ENCODE measurements around the gene HS6ST3.

Gene HS6ST3

DNA sequence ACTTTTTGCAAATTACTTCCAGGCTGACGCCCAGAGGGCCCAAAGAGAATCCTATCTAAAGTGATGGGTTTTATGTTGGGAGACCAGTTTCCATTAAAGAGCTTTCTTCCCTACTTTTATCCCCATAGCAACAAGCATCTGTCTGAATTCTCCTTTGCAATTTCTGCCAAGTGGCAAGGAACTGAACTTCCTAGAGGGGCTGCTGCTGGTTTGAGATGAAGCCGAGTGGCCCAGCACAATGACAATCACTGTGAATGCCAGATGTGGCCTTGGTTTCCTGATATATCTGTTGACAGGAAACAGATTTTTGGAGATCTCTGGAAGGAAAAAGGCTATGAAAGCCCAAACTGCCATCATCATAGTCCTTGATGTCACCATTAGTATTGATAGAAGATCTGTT lies 705.8 kb downstream of the HS6ST3 start:
- Histone ChIP-seq H3K4me1 (ENCODE audit: control insufficient read depth, insufficient read depth, low read length) (no peaks in the 10 kb centered on the region), H3K9me3 (ENCODE audit: control insufficient read depth, low read length) (no peaks in the 10 kb centered on the region), H3K36me3 (ENCODE audit: control insufficient read depth, insufficient read depth, low read length, severe bottlenecking) (no peaks in the 10 kb centered on the region), H3K4me3 (ENCODE audit: low read length) (no peak overlapping the region), H3K27me3 (replicated peaks; ENCODE audit: control insufficient read depth, insufficient read depth, low read length) (no peaks in the 10 kb centered on the region), H3K9ac (ENCODE audit: low read length) (no peak overlapping the region)
- no peak for DNase-seq (ENCODE audit: low read depth)

DNA sequence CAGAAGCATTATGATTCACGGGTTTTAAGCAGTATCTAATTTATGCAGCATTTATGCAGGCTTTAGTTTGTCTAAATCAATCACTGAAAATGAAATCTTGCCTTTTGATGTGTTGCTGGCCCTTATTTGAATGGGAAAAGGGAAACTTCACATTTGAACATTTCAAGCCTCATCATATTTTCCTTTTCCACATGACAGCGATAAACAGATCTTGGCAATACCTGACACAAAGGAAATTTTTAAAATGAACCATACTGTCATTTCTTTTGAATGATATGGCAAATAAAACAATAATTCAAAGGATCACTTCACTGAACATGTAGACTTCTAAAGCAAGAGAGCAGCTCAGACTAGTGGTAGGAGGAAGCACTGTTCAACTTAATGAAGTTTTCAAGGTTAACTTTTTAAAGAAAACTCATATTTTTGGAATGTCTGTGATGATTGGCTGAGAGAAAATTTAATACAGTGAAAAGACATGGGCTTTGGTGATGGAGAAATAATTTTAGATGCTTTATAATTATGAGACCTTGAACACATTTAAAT lies 706.3 kb downstream of the HS6ST3 start:
- Histone ChIP-seq H3K27me3 (replicated peaks; ENCODE audit: control insufficient read depth, insufficient read depth, low read length) (no peaks in the 10 kb centered on the region), H3K4me1 (ENCODE audit: control insufficient read depth, insufficient read depth, low read length) (no peaks in the 10 kb centered on the region), H3K9me3 (ENCODE audit: control insufficient read depth, low read length) (no peaks in the 10 kb centered on the region), H3K36me3 (ENCODE audit: control insufficient read depth, insufficient read depth, low read length, severe bottlenecking) (no peaks in the 10 kb centered on the region), H3K4me3 (ENCODE audit: low read length) (no peak overlapping the region), H3K9ac (ENCODE audit: low read length) (no peak overlapping the region)
- DNase-seq (ENCODE audit: low read depth) = peak; percentile 38

DNA sequence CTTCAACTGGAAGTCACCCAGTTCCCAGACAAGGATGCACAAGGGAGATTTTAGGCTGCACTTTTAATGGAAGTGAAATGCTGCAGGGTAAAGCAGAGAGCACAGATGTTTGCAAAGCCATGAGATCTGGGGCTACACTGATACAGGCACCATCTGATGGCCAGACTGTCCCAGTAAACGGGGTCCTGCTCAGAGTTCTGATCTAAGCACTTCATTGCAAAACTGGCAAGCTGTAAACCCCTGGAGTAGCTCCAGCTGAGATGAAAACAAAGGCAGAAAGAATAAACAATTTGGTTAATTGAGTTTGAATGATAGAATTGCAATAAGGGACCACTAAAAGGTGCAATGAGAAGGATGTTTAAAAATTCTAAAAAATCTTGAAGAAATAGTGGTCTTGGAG lies 707.2 kb downstream of the HS6ST3 start:
- no peak for DNase-seq (ENCODE audit: low read depth)
- Histone ChIP-seq H3K4me3 (ENCODE audit: low read length) (no peak overlapping the region), H3K36me3 (ENCODE audit: control insufficient read depth, insufficient read depth, low read length, severe bottlenecking) (no peaks in the 10 kb centered on the region), H3K9ac (ENCODE audit: low read length) (no peak overlapping the region), H3K27me3 (replicated peaks; ENCODE audit: control insufficient read depth, insufficient read depth, low read length) (no peaks in the 10 kb centered on the region), H3K4me1 (ENCODE audit: control insufficient read depth, insufficient read depth, low read length) (no peaks in the 10 kb centered on the region), H3K9me3 (ENCODE audit: control insufficient read depth, low read length) (peaks cover 3% of the 10 kb centered on the region)

DNA sequence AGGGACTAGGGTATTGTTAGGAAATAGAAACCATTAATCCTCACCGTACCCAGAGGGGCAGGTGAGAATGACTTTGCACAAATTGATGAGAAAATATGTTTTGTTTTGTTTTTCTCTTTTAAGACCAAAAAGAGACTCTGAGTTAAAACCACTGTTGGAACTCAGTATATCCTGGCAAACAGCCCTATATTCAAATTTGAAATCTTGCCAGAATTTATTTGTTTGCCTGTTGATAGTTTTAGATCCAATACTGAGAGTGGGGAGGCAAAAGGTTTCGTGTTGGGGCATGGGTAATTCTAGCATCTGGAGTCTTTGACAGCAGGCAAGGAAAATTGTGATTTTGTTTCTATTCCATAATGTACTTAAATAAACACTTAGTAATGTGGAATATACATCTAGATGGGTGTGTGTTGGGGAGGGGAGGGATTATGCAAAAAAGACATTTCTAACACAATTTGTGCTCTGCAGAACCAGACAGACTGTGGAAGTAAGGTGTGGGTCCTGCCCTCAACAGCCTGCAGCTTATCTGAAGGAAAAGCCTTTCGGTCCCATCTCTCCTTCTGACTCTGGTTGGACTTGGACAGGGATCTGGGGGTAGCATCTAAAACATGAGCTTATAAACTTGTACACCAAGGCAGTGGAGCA lies 713.7 kb downstream of the HS6ST3 start:
- Histone ChIP-seq H3K9ac (ENCODE audit: low read length) (no peak overlapping the region), H3K9me3 (ENCODE audit: control insufficient read depth, low read length) (peaks cover 7% of the 10 kb centered on the region), H3K4me1 (ENCODE audit: control insufficient read depth, insufficient read depth, low read length) (no peaks in the 10 kb centered on the region), H3K4me3 (ENCODE audit: low read length) (no peak overlapping the region), H3K36me3 (ENCODE audit: control insufficient read depth, insufficient read depth, low read length, severe bottlenecking) (no peaks in the 10 kb centered on the region), H3K27me3 (replicated peaks; ENCODE audit: control insufficient read depth, insufficient read depth, low read length) (no peaks in the 10 kb centered on the region)
- no peak for DNase-seq (ENCODE audit: low read depth)

DNA sequence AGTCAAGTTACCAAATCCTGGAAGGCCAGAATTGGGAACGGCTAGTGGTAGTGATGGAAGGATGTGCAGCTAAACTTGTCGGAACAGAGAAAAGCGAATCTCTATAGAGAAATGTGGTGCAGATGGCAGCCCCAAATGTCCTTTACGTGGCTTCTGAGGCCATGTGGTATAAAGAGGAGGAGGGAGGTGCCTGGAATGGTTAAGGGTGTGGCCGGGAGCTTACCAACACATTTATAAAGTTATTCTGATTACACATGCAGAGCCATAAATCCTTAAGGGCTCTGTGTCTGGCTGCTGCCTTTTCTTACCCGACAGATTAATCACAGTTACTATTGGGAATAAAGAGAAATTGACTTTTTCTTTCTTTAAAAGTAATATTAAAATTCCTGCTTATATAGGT lies 714.3 kb downstream of the HS6ST3 start:
- no peaks in the 10 kb centered on the region for H3K4me1 ChIP-seq (ENCODE audit: control insufficient read depth, insufficient read depth, low read length)
- H3K27me3 ChIP-seq (replicated peaks; ENCODE audit: control insufficient read depth, insufficient read depth, low read length) = no peaks in the 10 kb centered on the region
- peaks cover 7% of the 10 kb centered on the region for H3K9me3 ChIP-seq (ENCODE audit: control insufficient read depth, low read length)
- H3K9ac ChIP-seq (ENCODE audit: low read length) = no peak overlapping the region
- no peaks in the 10 kb centered on the region for H3K36me3 ChIP-seq (ENCODE audit: control insufficient read depth, insufficient read depth, low read length, severe bottlenecking)
- no peak for DNase-seq (ENCODE audit: low read depth)
- H3K4me3 ChIP-seq (ENCODE audit: low read length) = no peak overlapping the region

DNA sequence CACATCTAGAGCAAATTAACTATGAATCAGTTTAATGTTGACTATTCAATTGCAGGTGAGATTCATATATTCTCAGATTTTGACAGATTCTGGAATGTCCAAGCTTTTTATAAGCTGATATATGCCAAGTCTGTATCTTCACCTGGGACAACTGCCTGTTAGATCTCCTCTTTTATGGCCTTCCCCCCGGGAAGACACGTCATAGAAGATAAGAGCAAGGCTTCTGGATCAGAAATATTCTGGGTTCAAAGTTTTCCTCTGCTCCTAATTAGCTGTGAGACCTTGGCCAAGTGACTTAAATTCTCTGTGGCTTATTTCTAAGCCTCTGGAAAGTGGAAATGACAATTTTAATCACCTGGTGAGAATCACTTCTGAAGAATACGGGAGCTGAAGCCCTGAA lies 716.8 kb downstream of the HS6ST3 start:
- Histone ChIP-seq H3K4me3 (ENCODE audit: low read length) (no peak overlapping the region), H3K9ac (ENCODE audit: low read length) (no peak overlapping the region), H3K27me3 (replicated peaks; ENCODE audit: control insufficient read depth, insufficient read depth, low read length) (no peaks in the 10 kb centered on the region), H3K4me1 (ENCODE audit: control insufficient read depth, insufficient read depth, low read length) (no peaks in the 10 kb centered on the region), H3K36me3 (ENCODE audit: control insufficient read depth, insufficient read depth, low read length, severe bottlenecking) (no peaks in the 10 kb centered on the region), H3K9me3 (ENCODE audit: control insufficient read depth, low read length) (peaks cover 4% of the 10 kb centered on the region)
- DNase-seq (ENCODE audit: low read depth) = no peak

DNA sequence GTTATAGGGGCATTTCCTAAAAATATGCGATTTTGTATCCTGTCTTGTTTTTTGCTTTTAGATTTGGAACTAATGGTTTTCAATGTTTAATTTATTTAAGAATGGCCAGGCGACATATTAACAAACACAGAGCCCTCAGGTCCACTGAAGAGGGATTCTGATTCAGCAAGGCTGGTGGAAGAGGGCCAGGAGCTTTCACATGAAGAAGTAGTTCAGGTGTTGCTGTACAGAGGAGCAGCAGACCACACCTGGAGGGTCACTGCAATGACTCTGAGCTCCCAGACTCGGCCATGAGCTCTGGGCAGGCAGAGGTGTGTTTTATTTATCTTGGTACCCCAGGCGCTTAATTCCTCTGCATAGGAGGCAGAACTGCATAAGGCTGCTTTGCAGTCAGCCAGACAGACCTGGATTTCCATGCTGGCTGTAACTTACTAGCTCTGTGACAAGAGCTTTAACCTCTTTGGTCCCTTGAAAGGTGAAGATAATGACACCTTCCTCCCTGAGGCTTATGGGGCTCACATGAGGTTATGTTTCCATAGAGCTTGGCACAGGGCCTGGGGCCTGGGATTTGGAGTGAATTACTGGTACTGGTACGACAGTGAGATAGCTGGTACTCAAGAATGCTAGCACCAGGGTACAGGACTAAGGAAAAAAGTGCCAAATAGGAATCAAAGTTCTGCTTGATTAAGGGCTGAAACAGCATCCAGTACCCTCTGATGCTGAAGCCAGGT lies 719.6 kb downstream of the HS6ST3 start:
- H3K4me3 ChIP-seq (ENCODE audit: low read length) = no peak overlapping the region
- DNase-seq (ENCODE audit: low read depth) = no peak
- no peaks in the 10 kb centered on the region for H3K36me3 ChIP-seq (ENCODE audit: control insufficient read depth, insufficient read depth, low read length, severe bottlenecking)
- H3K9ac ChIP-seq (ENCODE audit: low read length) = no peak overlapping the region
- H3K9me3 ChIP-seq (ENCODE audit: control insufficient read depth, low read length) = peaks cover 18% of the 10 kb centered on the region
- H3K27me3 ChIP-seq (replicated peaks; ENCODE audit: control insufficient read depth, insufficient read depth, low read length) = no peaks in the 10 kb centered on the region
- H3K4me1 ChIP-seq (ENCODE audit: control insufficient read depth, insufficient read depth, low read length) = no peaks in the 10 kb centered on the region

DNA sequence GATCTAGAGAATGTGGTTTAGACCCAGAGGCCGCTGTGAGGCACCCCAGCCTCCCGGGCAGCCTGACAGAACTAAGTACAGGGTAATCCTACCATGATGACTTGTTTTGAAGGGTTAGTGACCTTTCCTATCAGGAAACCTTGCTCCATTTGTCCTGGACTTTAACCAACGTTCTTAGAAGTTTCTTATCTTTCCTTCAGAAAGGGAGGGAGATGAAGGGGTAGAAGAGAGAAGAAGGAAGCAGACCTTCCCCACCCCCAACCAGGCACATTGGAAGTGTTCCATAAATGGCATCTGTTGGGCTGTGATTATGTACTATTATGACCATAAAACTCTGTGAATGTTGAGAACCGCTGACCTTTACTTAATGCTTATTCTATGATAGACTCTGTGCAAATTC lies 720.2 kb downstream of the HS6ST3 start:
- H3K4me3 ChIP-seq (ENCODE audit: low read length) = no peak overlapping the region
- H3K9ac ChIP-seq (ENCODE audit: low read length) = no peak overlapping the region
- H3K9me3 ChIP-seq (ENCODE audit: control insufficient read depth, low read length) = peaks cover 22% of the 10 kb centered on the region

DNA sequence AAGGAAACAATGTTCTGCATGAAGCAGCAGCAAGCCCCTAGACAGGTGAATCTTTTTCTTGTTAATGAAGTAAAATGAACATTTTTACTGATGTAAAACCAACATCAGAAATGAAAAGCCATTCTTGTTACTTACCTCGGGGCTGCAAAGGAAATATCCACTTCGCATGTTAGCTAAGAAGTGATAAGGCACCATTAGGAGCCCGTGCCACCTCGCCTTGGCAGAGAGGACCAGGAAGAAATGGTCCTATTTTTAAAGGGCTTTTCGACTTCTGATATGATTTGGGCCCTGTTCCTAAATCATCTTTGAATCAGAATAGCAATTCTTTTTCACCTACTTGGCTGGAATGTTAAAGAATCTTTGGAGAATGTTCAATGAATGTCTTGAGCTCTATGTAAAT lies 721.1 kb downstream of the HS6ST3 start:
- Histone ChIP-seq H3K36me3 (ENCODE audit: control insufficient read depth, insufficient read depth, low read length, severe bottlenecking) (no peaks in the 10 kb centered on the region), H3K27me3 (replicated peaks; ENCODE audit: control insufficient read depth, insufficient read depth, low read length) (no peaks in the 10 kb centered on the region), H3K9me3 (ENCODE audit: control insufficient read depth, low read length) (peaks cover 21% of the 10 kb centered on the region), H3K4me1 (ENCODE audit: control insufficient read depth, insufficient read depth, low read length) (peaks cover 8% of the 10 kb centered on the region), H3K4me3 (ENCODE audit: low read length) (no peak overlapping the region), H3K9ac (ENCODE audit: low read length) (no peak overlapping the region)
- no peak for DNase-seq (ENCODE audit: low read depth)

More for the DNA sequence above, 720.2 kb downstream of the HS6ST3 start:
- Histone ChIP-seq H3K27me3 (replicated peaks; ENCODE audit: control insufficient read depth, insufficient read depth, low read length) (no peaks in the 10 kb centered on the region), H3K36me3 (ENCODE audit: control insufficient read depth, insufficient read depth, low read length, severe bottlenecking) (no peaks in the 10 kb centered on the region), H3K4me1 (ENCODE audit: control insufficient read depth, insufficient read depth, low read length) (no peaks in the 10 kb centered on the region)
- DNase-seq (ENCODE audit: low read depth) = no peak

DNA sequence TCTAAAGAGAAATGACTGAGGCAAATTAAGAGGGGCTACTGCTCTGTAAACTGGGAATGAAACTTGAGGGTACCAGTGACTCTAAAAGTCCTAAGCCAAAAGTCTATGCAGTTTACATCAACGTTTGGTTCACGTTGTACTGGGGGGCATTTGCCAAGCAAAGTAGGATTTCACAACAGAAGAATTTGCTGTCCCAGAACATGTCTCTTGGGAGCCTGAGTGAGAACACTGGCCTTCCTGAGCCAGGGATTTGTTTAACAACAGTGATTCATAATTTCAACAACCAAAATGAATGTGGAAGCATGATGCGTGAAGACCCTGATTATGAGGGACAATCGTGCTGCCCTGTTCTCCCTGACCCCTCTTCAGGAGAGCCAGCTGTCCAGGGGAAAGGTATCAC lies 726.4 kb downstream of the HS6ST3 start:
- peak; percentile 87 for DNase-seq (ENCODE audit: low read depth)
- no peaks in the 10 kb centered on the region for H3K36me3 ChIP-seq (ENCODE audit: control insufficient read depth, insufficient read depth, low read length, severe bottlenecking)
- H3K4me1 ChIP-seq (ENCODE audit: control insufficient read depth, insufficient read depth, low read length) = peaks cover 26% of the 10 kb centered on the region
- peak overlapping the region; percentile 61 for H3K9ac ChIP-seq (ENCODE audit: low read length)
- peaks cover 21% of the 10 kb centered on the region for H3K9me3 ChIP-seq (ENCODE audit: control insufficient read depth, low read length)
- H3K27me3 ChIP-seq (replicated peaks; ENCODE audit: control insufficient read depth, insufficient read depth, low read length) = no peaks in the 10 kb centered on the region
- H3K4me3 ChIP-seq (ENCODE audit: low read length) = peak overlapping the region; percentile 71

DNA sequence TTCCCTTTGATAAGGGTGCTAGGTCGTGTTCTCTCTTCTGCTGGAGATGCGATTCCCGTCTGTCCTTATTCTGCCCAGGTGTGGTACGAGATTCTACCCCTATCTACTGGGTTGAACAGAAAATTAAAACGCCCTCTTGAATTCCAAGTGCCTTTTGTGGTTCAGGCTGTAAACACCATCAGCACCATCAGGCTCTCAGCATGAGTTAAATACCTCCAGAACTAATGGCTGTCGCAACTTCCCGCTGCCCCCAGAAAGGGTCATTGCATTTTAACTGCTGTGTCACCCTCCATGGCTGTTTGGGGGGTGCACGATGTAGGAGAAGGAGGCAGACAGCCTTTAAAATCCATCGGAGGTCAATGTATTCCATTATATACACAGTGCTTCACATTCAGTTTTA lies 727.0 kb downstream of the HS6ST3 start:
- no peak for DNase-seq (ENCODE audit: low read depth)
- Histone ChIP-seq H3K27me3 (replicated peaks; ENCODE audit: control insufficient read depth, insufficient read depth, low read length) (no peaks in the 10 kb centered on the region), H3K36me3 (ENCODE audit: control insufficient read depth, insufficient read depth, low read length, severe bottlenecking) (no peaks in the 10 kb centered on the region), H3K9me3 (ENCODE audit: control insufficient read depth, low read length) (peaks cover 21% of the 10 kb centered on the region), H3K4me3 (ENCODE audit: low read length) (peak overlapping the region; percentile 71), H3K9ac (ENCODE audit: low read length) (peak overlapping the region; percentile 61), H3K4me1 (ENCODE audit: control insufficient read depth, insufficient read depth, low read length) (peaks cover 32% of the 10 kb centered on the region)

All from adipocyte (in vitro differentiated cells).